RWPE1 (cell line): Measurements from ENCODE around the gene ANKLE1.

ENCODE experiments used
- CTCF ChIA-PET: fragments of 350-600 bp; sonication (Branson Sonifier 250); formaldehyde crosslinking; extraction: SDS; loops from one replicate; lab custom pipeline; 2021; lab: Yijun Ruan, JAX
- POLR2A ChIA-PET: fragments of 400-600 bp; formaldehyde crosslinking; extraction: SDS; loops from one replicate; lab custom pipeline; 2020; ENCODE audit warnings: antibody characterized with exemption; ENCODE audit not compliant: low non-redundant PET; lab: Yijun Ruan, JAX
- DNase-seq: peaks from one replicate; pipeline ENCODE4 v3.0.0; 2012; ENCODE audit warnings: low spot score
- H3K27ac ChIP-seq: fragments of 450-650 bp; 2 replicates; pipeline ENCODE4 v1.5.1; 2017
- CTCF ChIP-seq: fragments of 450-650 bp; conservative IDR thresholded peaks from 2 replicates; pipeline ENCODE4 v1.5.1; 2017; ENCODE audit warnings: low read depth, mild to moderate bottlenecking

ANKLE1 gene

GRCh38 chr19:17309198-17309964 lies 27.7 kb downstream of the ANKLE1 start, which contains the start of gene DDA1:
TSS of gene DDA1 (plus strand) at chr19:17309563. CDS start at chr19:17309655, 92 bp downstream.
- no peak for TF ChIP-seq CTCF
- CTCF ChIA-PET: interaction anchor here (0.6 kb wide), 1 partner anchor 75 kb away, joined by 3 read pairs; no protein-coding TSS in a partner anchor
- POLR2A ChIA-PET: no interaction called here
- peak within 1 kb of the TSS; percentile 98 for H3K27ac ChIP-seq
- DNase-seq: peak; percentile 98

GRCh38 chr19:17309965-17310461 lies 28.3 kb downstream of the ANKLE1 start:
- TF ChIP-seq CTCF: no peak
- ChIA-PET POLR2A (no interaction called here), CTCF (no interaction called here)
- peak overlapping the region; percentile 98 for H3K27ac ChIP-seq
- DNase-seq: no peak

GRCh38 chr19:17311455-17312188 lies 29.9 kb downstream of the ANKLE1 start:
- DNase-seq: peak; percentile 59
- ChIA-PET CTCF (no interaction called here), POLR2A (no interaction called here)
- no peak for TF ChIP-seq CTCF
- H3K27ac ChIP-seq: peak overlapping the region; percentile 98

GRCh38 chr19:17312189-17313113 lies 30.8 kb downstream of the ANKLE1 start:
- no peak for TF ChIP-seq CTCF
- H3K27ac ChIP-seq: peak overlapping the region; percentile 98
- no peak for DNase-seq
- ChIA-PET POLR2A (no interaction called here), CTCF (no interaction called here)

GRCh38 chr19:17314007-17314593 lies 32.4 kb downstream of the ANKLE1 start:
- CTCF ChIA-PET: no interaction called here

More at GRCh38 chr19:17314007-17314593, 32.4 kb downstream of the ANKLE1 start:
- peak overlapping the region; percentile 98 for H3K27ac ChIP-seq
- no peak for TF ChIP-seq CTCF
- POLR2A ChIA-PET: no interaction called here
- DNase-seq: no peak
